ENCODE results near the gene KIFC3. TPM values are rescaled to one million over a fixed set of nuclear protein-coding genes. Genes with fewer than 3 reads are reported as not detected.

Gene KIFC3
- total and polyA plus RNA-seq, 7 donors, result 3.1 to 17.8 (median 6.6) TPM

DNA sequence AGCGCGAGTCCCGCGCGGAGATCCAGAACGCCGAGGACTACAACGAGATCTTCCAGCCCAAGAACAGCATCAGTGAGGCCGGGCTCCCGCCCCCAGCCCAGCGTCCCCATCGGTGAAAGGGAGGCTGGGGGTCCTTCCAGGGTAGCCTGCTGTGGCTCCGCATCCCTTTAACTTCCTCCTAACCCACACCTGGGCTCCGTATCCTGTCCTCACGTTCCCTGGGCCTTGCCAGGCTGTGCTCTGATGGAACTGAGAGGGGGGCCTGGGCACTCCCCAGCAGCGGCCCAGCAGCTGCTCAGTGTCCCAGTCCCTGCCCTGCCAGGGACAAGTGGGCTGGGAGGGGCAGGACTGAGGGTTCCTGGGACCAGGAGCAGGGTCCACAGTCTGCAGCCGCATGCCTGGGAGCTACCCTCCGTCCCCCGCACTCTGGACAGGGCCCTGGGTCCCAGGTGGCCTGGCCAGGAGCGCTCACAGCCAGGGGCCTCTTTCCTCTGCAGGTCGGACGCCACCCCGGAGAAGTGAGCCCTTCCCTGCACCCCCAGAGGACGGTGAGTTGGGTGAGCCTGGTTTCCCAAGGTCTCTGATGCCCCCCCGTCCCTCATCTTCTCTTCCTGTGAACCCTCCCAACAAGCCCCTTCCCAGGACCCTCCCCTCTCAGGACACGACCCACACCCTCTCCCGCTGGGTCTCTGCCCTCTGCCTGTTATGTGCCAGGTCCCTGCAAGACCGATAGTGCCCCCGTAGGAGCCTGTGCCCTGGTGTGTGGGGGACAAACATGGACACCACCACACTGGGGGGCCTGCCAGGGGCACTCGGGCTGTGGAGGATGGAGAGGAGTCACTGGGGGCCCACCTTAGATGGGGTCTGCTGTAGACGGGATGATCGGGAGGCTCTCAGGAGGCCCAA, 48.6 kb downstream of the KIFC3 start:
- DNase-seq (peak; percentile 9 to 40), ATAC-seq (no peak)
- H3K4me3 ChIP-seq, result no peak overlapping the region
- TF ChIP-seq, protein P1, sequence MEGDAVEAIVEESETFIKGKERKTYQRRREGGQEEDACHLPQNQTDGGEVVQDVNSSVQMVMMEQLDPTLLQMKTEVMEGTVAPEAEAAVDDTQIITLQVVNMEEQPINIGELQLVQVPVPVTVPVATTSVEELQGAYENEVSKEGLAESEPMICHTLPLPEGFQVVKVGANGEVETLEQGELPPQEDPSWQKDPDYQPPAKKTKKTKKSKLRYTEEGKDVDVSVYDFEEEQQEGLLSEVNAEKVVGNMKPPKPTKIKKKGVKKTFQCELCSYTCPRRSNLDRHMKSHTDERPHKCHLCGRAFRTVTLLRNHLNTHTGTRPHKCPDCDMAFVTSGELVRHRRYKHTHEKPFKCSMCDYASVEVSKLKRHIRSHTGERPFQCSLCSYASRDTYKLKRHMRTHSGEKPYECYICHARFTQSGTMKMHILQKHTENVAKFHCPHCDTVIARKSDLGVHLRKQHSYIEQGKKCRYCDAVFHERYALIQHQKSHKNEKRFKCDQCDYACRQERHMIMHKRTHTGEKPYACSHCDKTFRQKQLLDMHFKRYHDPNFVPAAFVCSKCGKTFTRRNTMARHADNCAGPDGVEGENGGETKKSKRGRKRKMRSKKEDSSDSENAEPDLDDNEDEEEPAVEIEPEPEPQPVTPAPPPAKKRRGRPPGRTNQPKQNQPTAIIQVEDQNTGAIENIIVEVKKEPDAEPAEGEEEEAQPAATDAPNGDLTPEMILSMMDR (IDR thresholded peaks at IDR 0.05), result no peak
- peaks cover 5% of the 10 kb centered on the region for H3K4me1 ChIP-seq
- peaks cover 0 to 43% of the 10 kb centered on the region in 2 donors for H3K36me3 ChIP-seq (ENCODE audit: insufficient read depth in 1 of 2, low read depth in 1 of 2)
- 91 to 95% (median 91%) methylated on average over 28 to 32 of the region's 32 CpGs for WGBS, 3 donors
- H3K27ac ChIP-seq, result no peak overlapping the region
- no peaks in the 10 kb centered on the region for H3K9me3 ChIP-seq
- intact Hi-C loops (cut with DNase I), result loop anchor here in 1 of 2 donors (10.0 kb wide), 1 partner anchor 251 kb away; the partner anchor contains the start of genes USB1 and ZNF319
- H3K27me3 ChIP-seq (ENCODE audit: insufficient read depth in 3 of 3, low read length in 2 of 3), result no peaks in the 10 kb centered on the region

DNA sequence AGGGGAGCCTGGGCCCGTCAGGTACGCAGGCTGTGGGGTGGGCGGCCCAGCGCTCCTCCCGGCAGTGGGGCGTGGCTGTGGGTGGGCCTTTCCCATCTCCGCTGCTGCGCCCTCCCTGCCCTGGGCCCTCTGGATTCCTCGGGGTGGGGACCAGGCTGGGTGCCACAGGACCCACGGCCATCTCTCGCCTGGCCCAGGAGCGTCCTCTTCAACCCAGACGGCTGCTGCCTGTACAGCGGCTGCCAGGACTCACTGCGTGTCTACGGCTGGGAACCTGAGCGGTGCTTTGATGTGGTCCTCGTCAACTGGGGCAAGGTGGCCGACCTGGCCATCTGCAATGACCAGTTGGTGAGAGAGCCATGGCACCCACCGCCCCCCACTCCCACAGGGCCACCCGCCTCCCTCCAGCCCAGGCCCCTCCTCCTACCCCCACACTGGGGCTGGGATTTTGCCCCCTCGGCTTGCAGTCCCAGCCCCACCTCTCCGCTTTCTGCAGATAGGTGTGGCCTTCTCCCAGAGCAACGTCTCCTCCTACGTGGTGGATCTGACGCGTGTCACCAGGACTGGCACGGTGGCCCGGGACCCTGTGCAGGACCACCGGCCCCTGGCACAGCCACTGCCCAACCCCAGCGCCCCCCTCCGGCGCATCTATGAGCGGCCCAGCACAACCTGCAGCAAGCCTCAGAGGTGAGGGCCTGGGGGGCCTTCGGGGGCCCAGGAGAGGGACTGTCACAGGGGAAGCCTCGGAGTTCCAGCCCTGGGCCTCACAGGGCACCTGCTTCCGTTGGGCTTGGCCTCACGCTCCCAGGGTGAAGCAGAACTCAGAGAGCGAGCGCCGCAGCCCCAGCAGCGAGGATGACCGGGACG, 49.5 kb downstream of the KIFC3 start:
- Histone ChIP-seq H3K4me3 (no peak overlapping the region), H3K36me3 (ENCODE audit: insufficient read depth in 1 of 2, low read depth in 1 of 2) (peaks cover 0 to 43% of the 10 kb centered on the region in 2 donors), H3K27ac (no peak overlapping the region), H3K27me3 (ENCODE audit: insufficient read depth in 3 of 3, low read length in 2 of 3) (no peaks in the 10 kb centered on the region), H3K4me1 (peaks cover 5% of the 10 kb centered on the region), H3K9me3 (no peaks in the 10 kb centered on the region)
- DNase-seq (peak; percentile 13 to 40), ATAC-seq (no peak)
- TF ChIP-seq, protein P1 (IDR thresholded peaks at IDR 0.05), result no peak
- intact Hi-C loops (cut with DNase I), result loop anchor here in 1 of 2 donors (10.0 kb wide), 1 partner anchor 252 kb away; the partner anchor contains the start of genes USB1 and ZNF319
- 87 to 94% (median 90%) methylated on average over 37 to 44 of the region's 44 CpGs for WGBS, 3 donors

DNA sequence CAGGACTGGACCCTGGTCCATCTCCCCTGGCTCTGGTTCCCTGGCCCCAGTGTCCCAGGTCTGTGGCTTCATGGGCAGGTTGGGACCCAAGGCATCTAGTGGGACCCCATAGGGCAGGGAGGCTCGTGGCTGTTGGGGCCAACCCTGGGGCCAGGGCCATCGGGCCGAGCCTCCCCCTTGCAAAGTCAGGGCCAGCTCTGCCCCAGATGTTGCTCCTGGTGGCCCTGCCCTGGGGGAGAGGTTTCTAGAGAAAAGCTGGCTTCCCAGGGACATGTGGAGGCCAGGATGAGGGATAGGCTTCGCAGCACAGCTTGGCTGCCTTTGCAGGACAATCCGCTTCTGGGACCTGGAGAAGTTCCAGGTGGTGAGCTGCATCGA, 50.1 kb downstream of the KIFC3 start:
- WGBS, 3 donors, result 76 to 86% (median 81%) methylated on average over 6 of the region's 6 CpGs
- DNase-seq, result peak in 1 of 2 donors; percentile 10
- no peak for ATAC-seq
- Histone ChIP-seq H3K36me3 (ENCODE audit: insufficient read depth in 1 of 2, low read depth in 1 of 2) (peaks cover 0 to 43% of the 10 kb centered on the region in 2 donors), H3K27ac (no peak overlapping the region), H3K27me3 (ENCODE audit: insufficient read depth in 3 of 3, low read length in 2 of 3) (no peaks in the 10 kb centered on the region), H3K4me1 (peaks cover 2% of the 10 kb centered on the region), H3K9me3 (no peaks in the 10 kb centered on the region), H3K4me3 (no peak overlapping the region)
- intact Hi-C loops (cut with DNase I), result loop anchor here in 1 of 2 donors (10.0 kb wide), 1 partner anchor 253 kb away; the partner anchor contains the start of genes USB1 and ZNF319
- TF ChIP-seq, protein P1 (IDR thresholded peaks at IDR 0.05), result no peak

DNA sequence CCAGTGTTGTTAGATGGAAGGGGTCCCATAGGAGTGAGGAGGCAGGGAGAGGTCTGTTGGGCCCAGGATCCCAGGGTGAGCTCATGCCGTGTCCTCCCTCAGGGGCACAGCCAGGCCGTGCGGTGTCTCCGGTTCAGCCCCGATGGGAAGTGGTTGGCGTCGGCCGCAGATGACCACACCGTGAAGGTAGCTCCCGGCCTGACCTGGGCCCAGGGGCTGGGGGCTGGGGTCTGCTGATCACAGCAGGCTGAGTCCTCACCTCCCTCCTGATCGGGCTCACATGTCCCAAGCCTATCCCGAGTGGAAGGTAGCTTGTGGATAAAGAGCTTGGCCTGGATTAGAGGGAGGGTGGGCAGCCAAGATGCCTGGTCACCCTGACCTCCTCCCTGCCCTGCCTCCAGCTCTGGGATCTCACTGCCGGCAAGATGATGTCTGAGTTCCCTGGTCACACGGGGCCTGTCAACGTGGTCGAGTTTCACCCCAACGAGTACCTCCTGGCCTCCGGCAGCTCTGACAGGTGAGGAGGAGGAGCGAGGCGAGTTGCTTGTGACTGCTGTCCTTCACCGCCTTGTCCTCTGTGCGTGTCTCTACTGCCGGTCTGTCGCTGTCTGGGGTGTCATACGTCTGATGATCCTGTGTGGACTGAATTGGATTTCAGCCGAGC, 50.6 kb downstream of the KIFC3 start:
- WGBS, 3 donors, result 87 to 89% (median 89%) methylated on average over 26 of the region's 26 CpGs
- TF ChIP-seq, protein P1 (IDR thresholded peaks at IDR 0.05), result no peak
- H3K4me3 ChIP-seq, result no peak overlapping the region
- peaks cover 0 to 43% of the 10 kb centered on the region in 2 donors for H3K36me3 ChIP-seq (ENCODE audit: insufficient read depth in 1 of 2, low read depth in 1 of 2)
- no peaks in the 10 kb centered on the region for H3K4me1 ChIP-seq
- DNase-seq, result peak in 1 of 2 donors; percentile 37
- H3K27me3 ChIP-seq (ENCODE audit: insufficient read depth in 3 of 3, low read length in 2 of 3), result no peaks in the 10 kb centered on the region
- intact Hi-C loops (cut with DNase I), result loop anchor here in 1 of 2 donors (10.0 kb wide), 1 partner anchor 253 kb away; the partner anchor contains the start of genes USB1 and ZNF319
- no peak overlapping the region for H3K27ac ChIP-seq
- no peaks in the 10 kb centered on the region for H3K9me3 ChIP-seq
- ATAC-seq, result no peak
